Measurements from ENCODE around the gene EPB42. TPM values are rescaled to one million over a fixed set of nuclear protein-coding genes. Genes with fewer than 3 reads are reported as not detected.

The EPB42 gene
- total RNA-seq, 2 experiments from 2014 or later, result not detected

- peak; percentile 19 for ATAC-seq (ENCODE audit: low read depth)
- peaks cover 47% of the 10 kb centered on the region for H3K4me1 Mint-ChIP-seq
- H3K9me3 Mint-ChIP-seq, result no peaks in the 10 kb centered on the region
- peaks cover 7% of the 10 kb centered on the region for H3K27me3 Mint-ChIP-seq
- H3K36me3 Mint-ChIP-seq, result peaks cover 5% of the 10 kb centered on the region
- POLR2A ChIA-PET, result no interaction called here
- no peak overlapping the region for H3K4me3 Mint-ChIP-seq
- peak overlapping the region; percentile 36 for H3K27ac Mint-ChIP-seq
- no peak for DNase-seq
Observed at GRCh38 chr15:43251185-43251870, 30.5 kb upstream of the EPB42 start.

GRCh38 chr15:43250785-43251184 is 30.0 kb upstream of the EPB42 start:
- H3K27ac Mint-ChIP-seq, result no peak overlapping the region
- POLR2A ChIA-PET, result interaction anchor here (0.7 kb wide), 1 partner anchor 9 kb away, joined by 3 read pairs; no protein-coding TSS in a partner anchor

GRCh38 chr15:43249699-43250203 is 28.9 kb upstream of the EPB42 start:
- H3K27ac Mint-ChIP-seq, result peak overlapping the region; percentile 72
- DNase-seq (no peak), ATAC-seq (ENCODE audit: low read depth) (peak; percentile 49)
- peaks cover 6% of the 10 kb centered on the region for H3K27me3 Mint-ChIP-seq
- H3K4me1 Mint-ChIP-seq, result peaks cover 47% of the 10 kb centered on the region
- no peaks in the 10 kb centered on the region for H3K9me3 Mint-ChIP-seq
- POLR2A ChIA-PET, result no interaction called here
- peak overlapping the region; percentile 18 for H3K4me3 Mint-ChIP-seq
- H3K36me3 Mint-ChIP-seq, result peaks cover 5% of the 10 kb centered on the region

More at GRCh38 chr15:43250785-43251184, 30.0 kb upstream of the EPB42 start:
- ATAC-seq (ENCODE audit: low read depth) (no peak), DNase-seq (no peak)
- H3K4me3 Mint-ChIP-seq, result no peak overlapping the region
- H3K27me3 Mint-ChIP-seq, result peaks cover 7% of the 10 kb centered on the region
- no peaks in the 10 kb centered on the region for H3K9me3 Mint-ChIP-seq
- peaks cover 5% of the 10 kb centered on the region for H3K36me3 Mint-ChIP-seq
- H3K4me1 Mint-ChIP-seq, result peaks cover 47% of the 10 kb centered on the region

- H3K4me3 Mint-ChIP-seq, result peak overlapping the region; percentile 18
- H3K27ac Mint-ChIP-seq, result peak overlapping the region; percentile 72
- DNase-seq (no peak), ATAC-seq (ENCODE audit: low read depth) (no peak)
- peaks cover 47% of the 10 kb centered on the region for H3K4me1 Mint-ChIP-seq
- POLR2A ChIA-PET, result no interaction called here
- H3K9me3 Mint-ChIP-seq, result no peaks in the 10 kb centered on the region
- H3K27me3 Mint-ChIP-seq, result peaks cover 5% of the 10 kb centered on the region
- H3K36me3 Mint-ChIP-seq, result peaks cover 5% of the 10 kb centered on the region
Observed at GRCh38 chr15:43249236-43249635, 28.4 kb upstream of the EPB42 start.

- Mint-ChIP-seq H3K27me3 (peaks cover 7% of the 10 kb centered on the region), H3K27ac (no peak overlapping the region), H3K9me3 (no peaks in the 10 kb centered on the region), H3K36me3 (peaks cover 1% of the 10 kb centered on the region), H3K4me3 (no peak overlapping the region), H3K4me1 (peaks cover 35% of the 10 kb centered on the region)
- no peak for DNase-seq
- ATAC-seq (ENCODE audit: low read depth), result no peak
- POLR2A ChIA-PET, result no interaction called here
Observed at GRCh38 chr15:43246261-43246774, 25.5 kb upstream of the EPB42 start.

GRCh38 chr15:43244092-43244491 is 23.3 kb upstream of the EPB42 start:
- Mint-ChIP-seq H3K27ac (no peak overlapping the region), H3K4me1 (peaks cover 26% of the 10 kb centered on the region), H3K36me3 (peaks cover 3% of the 10 kb centered on the region), H3K27me3 (peaks cover 7% of the 10 kb centered on the region), H3K9me3 (no peaks in the 10 kb centered on the region), H3K4me3 (no peak overlapping the region)
- no peak for DNase-seq
- POLR2A ChIA-PET, result no interaction called here
- no peak for ATAC-seq (ENCODE audit: low read depth)

- H3K27ac Mint-ChIP-seq, result no peak overlapping the region
- peaks cover 32% of the 10 kb centered on the region for H3K4me1 Mint-ChIP-seq
- DNase-seq, result no peak
- H3K27me3 Mint-ChIP-seq, result peaks cover 7% of the 10 kb centered on the region
- POLR2A ChIA-PET, result no interaction called here
- ATAC-seq (ENCODE audit: low read depth), result no peak
- peaks cover 3% of the 10 kb centered on the region for H3K36me3 Mint-ChIP-seq
- no peak overlapping the region for H3K4me3 Mint-ChIP-seq
- no peaks in the 10 kb centered on the region for H3K9me3 Mint-ChIP-seq
Observed at GRCh38 chr15:43243020-43243645, 22.3 kb upstream of the EPB42 start.

GRCh38 chr15:43242616-43243015 is 21.8 kb upstream of the EPB42 start:
- DNase-seq (no peak), ATAC-seq (ENCODE audit: low read depth) (no peak)
- POLR2A ChIA-PET, result no interaction called here
- no peaks in the 10 kb centered on the region for H3K9me3 Mint-ChIP-seq
- H3K36me3 Mint-ChIP-seq, result peaks cover 3% of the 10 kb centered on the region
- peaks cover 7% of the 10 kb centered on the region for H3K27me3 Mint-ChIP-seq
- peaks cover 38% of the 10 kb centered on the region for H3K4me1 Mint-ChIP-seq
- no peak overlapping the region for H3K27ac Mint-ChIP-seq
- no peak overlapping the region for H3K4me3 Mint-ChIP-seq

- no peak for DNase-seq
- peaks cover 38% of the 10 kb centered on the region for H3K4me1 Mint-ChIP-seq
- ATAC-seq (ENCODE audit: low read depth), result no peak
- POLR2A ChIA-PET, result no interaction called here
- peaks cover 1% of the 10 kb centered on the region for H3K36me3 Mint-ChIP-seq
- peaks cover 2% of the 10 kb centered on the region for H3K27me3 Mint-ChIP-seq
- H3K9me3 Mint-ChIP-seq, result no peaks in the 10 kb centered on the region
- no peak overlapping the region for H3K27ac Mint-ChIP-seq
- no peak overlapping the region for H3K4me3 Mint-ChIP-seq
Observed at GRCh38 chr15:43241100-43241499, 20.3 kb upstream of the EPB42 start.

- Mint-ChIP-seq H3K27ac (peak overlapping the region; percentile 80), H3K4me3 (peak overlapping the region; percentile 47), H3K36me3 (peaks cover 1% of the 10 kb centered on the region), H3K4me1 (peaks cover 42% of the 10 kb centered on the region), H3K27me3 (peaks cover 3% of the 10 kb centered on the region), H3K9me3 (no peaks in the 10 kb centered on the region)
- POLR2A ChIA-PET, result no interaction called here
- DNase-seq, result no peak
- ATAC-seq (ENCODE audit: low read depth), result peak; percentile 83
Observed at GRCh38 chr15:43239732-43240491, 19.1 kb upstream of the EPB42 start.

GRCh38 chr15:43238671-43239131 is 17.9 kb upstream of the EPB42 start:
- no peak for DNase-seq
- no peak for ATAC-seq (ENCODE audit: low read depth)
- Mint-ChIP-seq H3K27me3 (peaks cover 2% of the 10 kb centered on the region), H3K27ac (peak overlapping the region; percentile 80), H3K9me3 (no peaks in the 10 kb centered on the region), H3K4me3 (peak overlapping the region; percentile 47), H3K4me1 (peaks cover 37% of the 10 kb centered on the region), H3K36me3 (peaks cover 1% of the 10 kb centered on the region)
- POLR2A ChIA-PET, result no interaction called here

- Mint-ChIP-seq H3K4me3 (no peak overlapping the region), H3K4me1 (peaks cover 41% of the 10 kb centered on the region), H3K27ac (peak overlapping the region; percentile 30), H3K9me3 (no peaks in the 10 kb centered on the region), H3K27me3 (peaks cover 2% of the 10 kb centered on the region), H3K36me3 (peaks cover 1% of the 10 kb centered on the region)
- no peak for ATAC-seq (ENCODE audit: low read depth)
- POLR2A ChIA-PET, result no interaction called here
- no peak for DNase-seq
Observed at GRCh38 chr15:43237842-43238470, 17.1 kb upstream of the EPB42 start.

GRCh38 chr15:43235536-43235935 is 14.7 kb upstream of the EPB42 start:
- POLR2A ChIA-PET, result no interaction called here

More at GRCh38 chr15:43235536-43235935, 14.7 kb upstream of the EPB42 start:
- H3K4me3 Mint-ChIP-seq, result no peak overlapping the region
- ATAC-seq (ENCODE audit: low read depth) (no peak), DNase-seq (no peak)
- H3K4me1 Mint-ChIP-seq, result peaks cover 41% of the 10 kb centered on the region
- peaks cover 2% of the 10 kb centered on the region for H3K27me3 Mint-ChIP-seq
- H3K36me3 Mint-ChIP-seq, result peaks cover 1% of the 10 kb centered on the region
- no peaks in the 10 kb centered on the region for H3K9me3 Mint-ChIP-seq
- H3K27ac Mint-ChIP-seq, result no peak overlapping the region

All from activated naive CD8-positive, alpha-beta T cell treated with anti-CD3 and anti-CD28 coated beads, Interleukin-2, amount 10 ng/mL, durations not matched to agents 7 days and 5 days (primary cell).